Body of pancreas (tissue), 4 donors: ENCODE measurements around the gene DCDC2C.

ENCODE experiments used
- POLR2A ChIP-seq, 3 donors: fragments of 450-650 bp; IDR thresholded peaks; one replicate each; pipeline ENCODE4 v1.6.1; 2016; ENCODE audit warnings: antibody characterized with exemption in 3 of 3, mild to moderate bottlenecking in 2 of 3
- TF ChIP-seq, protein P1 (sequence below), 7 experiments: fragments of 450-650 bp in 4 of 7; fragments of 200-600 bp in 3 of 7; sonication (generic) in 3 of 7; IDR thresholded peaks; one replicate each; pipeline ENCODE4 v1.5.1; 2016 to 2019; ENCODE audit warnings: antibody characterized with exemption in 7 of 7

DNA sequence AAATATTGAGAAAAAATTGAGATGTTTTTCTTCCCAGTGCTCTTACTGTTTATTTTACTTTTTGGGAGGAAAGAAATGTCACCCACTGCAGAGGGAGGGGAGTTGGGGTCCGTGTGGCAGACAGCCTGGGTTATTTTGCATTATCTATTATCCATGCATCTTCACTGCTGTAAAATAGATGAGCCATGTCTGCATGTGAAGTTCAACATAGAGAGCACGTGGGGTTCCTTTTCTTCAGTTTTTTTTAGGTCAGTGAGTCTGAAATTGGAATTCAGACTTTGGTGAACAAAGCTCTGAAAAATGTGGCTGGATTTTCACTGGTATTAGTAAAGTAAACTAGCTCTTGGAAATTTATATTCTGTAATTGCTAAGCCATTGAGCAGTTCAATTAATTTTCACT is 2.4 kb downstream of the DCDC2C start:
- TF ChIP-seq, protein P1, sequence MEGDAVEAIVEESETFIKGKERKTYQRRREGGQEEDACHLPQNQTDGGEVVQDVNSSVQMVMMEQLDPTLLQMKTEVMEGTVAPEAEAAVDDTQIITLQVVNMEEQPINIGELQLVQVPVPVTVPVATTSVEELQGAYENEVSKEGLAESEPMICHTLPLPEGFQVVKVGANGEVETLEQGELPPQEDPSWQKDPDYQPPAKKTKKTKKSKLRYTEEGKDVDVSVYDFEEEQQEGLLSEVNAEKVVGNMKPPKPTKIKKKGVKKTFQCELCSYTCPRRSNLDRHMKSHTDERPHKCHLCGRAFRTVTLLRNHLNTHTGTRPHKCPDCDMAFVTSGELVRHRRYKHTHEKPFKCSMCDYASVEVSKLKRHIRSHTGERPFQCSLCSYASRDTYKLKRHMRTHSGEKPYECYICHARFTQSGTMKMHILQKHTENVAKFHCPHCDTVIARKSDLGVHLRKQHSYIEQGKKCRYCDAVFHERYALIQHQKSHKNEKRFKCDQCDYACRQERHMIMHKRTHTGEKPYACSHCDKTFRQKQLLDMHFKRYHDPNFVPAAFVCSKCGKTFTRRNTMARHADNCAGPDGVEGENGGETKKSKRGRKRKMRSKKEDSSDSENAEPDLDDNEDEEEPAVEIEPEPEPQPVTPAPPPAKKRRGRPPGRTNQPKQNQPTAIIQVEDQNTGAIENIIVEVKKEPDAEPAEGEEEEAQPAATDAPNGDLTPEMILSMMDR (IDR thresholded peaks at IDR 0.05), result no peak
- TF ChIP-seq POLR2A (IDR thresholded peaks at IDR 0.05), result no peak
